GM03348 (cell line): ENCODE results near the gene CAMTA1.

Source experiments
- DNase-seq: peaks from one replicate; pipeline ENCODE4 v3.0.0; 2012; ENCODE audit warnings: low spot score

CAMTA1 gene

DNA sequence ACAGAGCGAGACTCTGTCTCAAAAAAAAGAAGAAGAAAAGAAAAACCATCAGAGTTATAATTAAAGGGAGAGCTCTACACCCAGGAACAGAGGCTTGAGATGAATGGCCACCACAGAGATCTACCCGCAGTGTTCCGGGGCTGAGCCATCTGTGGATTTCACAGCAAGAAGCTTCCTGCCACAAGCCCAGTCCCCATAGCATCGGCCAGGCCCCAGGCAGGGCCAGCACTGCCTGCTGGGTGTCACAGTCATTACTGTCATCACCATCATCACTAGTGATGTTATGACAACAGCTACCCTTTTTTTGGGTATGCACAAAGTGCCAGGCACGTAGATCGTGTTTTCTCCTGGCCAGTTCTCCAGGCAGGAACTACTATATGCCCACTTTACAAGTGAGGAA, 874.3 kb downstream of the CAMTA1 start:
- DNase-seq: no peak

DNA sequence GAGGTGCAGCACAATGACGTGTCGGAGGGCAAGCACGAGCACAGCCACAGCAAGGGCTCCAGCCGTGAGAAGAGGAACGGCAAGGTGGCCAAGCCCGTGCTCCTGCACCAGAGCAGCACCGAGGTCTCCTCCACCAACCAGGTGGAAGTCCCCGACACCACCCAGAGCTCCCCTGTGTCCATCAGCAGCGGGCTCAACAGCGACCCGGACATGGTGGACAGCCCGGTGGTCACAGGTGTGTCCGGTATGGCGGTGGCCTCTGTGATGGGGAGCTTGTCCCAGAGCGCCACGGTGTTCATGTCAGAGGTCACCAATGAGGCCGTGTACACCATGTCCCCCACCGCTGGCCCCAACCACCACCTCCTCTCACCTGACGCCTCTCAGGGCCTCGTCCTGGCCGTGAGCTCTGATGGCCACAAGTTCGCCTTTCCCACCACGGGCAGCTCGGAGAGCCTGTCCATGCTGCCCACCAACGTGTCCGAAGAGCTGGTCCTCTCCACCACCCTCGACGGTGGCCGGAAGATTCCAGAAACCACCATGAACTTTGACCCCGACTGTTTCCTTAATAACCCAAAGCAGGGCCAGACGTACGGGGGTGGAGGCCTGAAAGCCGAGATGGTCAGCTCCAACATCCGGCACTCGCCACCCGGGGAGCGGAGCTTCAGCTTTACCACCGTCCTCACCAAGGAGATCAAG, 878.3 kb downstream of the CAMTA1 start:
- DNase-seq: no peak

DNA sequence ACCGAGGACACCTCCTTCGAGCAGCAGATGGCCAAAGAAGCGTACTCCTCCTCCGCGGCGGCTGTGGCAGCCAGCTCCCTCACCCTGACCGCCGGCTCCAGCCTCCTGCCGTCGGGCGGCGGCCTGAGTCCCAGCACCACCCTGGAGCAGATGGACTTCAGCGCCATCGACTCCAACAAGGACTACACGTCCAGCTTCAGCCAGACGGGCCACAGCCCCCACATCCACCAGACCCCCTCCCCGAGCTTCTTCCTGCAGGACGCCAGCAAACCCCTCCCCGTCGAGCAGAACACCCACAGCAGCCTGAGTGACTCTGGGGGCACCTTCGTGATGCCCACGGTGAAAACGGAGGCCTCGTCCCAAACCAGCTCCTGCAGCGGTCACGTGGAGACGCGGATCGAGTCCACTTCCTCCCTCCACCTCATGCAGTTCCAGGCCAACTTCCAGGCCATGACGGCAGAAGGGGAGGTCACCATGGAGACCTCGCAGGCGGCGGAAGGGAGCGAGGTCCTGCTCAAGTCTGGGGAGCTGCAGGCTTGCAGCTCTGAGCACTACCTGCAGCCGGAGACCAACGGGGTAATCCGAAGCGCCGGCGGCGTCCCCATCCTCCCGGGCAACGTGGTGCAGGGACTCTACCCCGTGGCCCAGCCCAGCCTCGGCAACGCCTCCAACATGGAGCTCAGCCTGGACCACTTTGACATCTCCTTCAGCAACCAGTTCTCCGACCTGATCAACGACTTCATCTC, 879.1 kb downstream of the CAMTA1 start:
- DNase-seq: no peak

DNA sequence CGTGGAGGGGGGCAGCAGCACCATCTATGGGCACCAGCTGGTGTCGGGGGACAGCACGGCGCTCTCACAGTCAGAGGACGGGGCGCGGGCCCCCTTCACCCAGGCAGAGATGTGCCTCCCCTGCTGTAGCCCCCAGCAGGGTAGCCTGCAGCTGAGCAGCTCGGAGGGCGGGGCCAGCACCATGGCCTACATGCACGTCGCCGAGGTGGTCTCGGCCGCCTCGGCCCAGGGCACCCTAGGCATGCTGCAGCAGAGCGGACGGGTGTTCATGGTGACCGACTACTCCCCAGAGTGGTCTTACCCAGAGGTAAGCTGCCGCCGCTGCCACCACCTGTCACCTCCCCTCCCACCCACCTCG, 879.6 kb downstream of the CAMTA1 start:
- no peak for DNase-seq

DNA sequence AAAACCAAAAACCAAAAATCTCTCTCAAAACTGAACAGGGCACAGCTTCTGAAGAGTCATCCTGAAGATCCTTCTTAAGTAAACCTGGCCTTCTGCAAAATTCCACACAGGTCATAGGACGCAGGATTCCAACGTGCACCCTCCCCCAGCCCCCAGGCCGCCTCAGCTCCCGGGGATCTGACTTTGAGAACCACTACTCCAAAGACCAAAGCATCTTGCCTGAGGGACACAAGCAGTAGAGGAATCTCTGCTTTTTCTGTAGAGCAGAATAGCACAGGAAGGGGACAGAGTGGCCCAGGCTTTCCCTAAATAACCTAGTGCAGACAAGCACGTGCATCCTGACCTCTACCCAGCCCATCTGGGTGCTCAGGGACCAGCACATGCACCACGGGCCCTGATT, 881.0 kb downstream of the CAMTA1 start:
- no peak for DNase-seq

DNA sequence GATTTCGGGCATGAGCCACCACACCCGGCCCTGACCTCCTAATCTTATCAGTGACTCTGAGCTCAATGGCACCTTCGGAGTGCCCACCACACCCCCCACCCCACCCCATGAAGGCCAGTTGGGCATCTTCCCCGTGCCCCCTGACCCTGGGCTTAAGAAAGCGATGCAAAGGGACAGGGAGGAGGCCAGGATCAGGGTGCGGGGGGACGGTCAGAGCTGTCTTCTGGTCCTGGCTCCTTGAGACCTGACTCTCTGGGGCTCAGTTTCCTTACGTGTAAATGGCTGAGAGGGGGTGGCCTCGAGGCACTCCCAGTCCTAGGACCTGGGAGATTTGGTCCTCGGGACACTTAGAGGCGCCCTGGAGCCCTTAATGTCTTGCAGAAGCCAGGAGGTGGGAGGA, 881.9 kb downstream of the CAMTA1 start:
- DNase-seq: no peak

DNA sequence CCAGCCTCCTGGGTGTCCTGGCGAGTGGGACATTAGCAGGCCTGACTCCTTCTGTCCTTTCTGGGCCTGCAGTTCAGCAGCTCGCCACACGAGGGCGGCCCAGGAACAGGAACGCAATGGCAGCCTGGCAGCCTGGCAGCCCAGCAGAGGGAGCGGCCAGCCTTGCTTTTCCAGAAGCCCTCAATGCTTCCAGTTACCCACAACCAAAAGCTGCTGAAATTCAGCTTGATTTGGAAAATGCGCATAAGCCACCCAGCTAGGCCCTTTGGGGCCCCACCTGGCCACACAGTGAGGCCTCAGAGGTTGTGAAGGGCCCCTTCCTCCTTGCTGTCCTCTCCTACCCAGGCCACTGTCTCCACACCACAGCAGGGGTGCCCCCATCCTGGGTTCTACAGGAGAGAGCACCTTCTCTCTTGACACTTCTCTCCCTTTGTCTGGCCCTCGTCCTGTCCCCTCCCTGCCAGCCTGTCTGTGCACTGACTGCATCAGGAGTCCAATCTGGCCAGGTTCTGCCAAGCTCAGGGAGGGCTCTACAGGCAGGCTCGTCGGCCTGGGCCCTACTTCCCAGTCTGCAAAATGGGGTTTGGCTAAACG, 882.5 kb downstream of the CAMTA1 start:
- DNase-seq: peak; percentile 95

DNA sequence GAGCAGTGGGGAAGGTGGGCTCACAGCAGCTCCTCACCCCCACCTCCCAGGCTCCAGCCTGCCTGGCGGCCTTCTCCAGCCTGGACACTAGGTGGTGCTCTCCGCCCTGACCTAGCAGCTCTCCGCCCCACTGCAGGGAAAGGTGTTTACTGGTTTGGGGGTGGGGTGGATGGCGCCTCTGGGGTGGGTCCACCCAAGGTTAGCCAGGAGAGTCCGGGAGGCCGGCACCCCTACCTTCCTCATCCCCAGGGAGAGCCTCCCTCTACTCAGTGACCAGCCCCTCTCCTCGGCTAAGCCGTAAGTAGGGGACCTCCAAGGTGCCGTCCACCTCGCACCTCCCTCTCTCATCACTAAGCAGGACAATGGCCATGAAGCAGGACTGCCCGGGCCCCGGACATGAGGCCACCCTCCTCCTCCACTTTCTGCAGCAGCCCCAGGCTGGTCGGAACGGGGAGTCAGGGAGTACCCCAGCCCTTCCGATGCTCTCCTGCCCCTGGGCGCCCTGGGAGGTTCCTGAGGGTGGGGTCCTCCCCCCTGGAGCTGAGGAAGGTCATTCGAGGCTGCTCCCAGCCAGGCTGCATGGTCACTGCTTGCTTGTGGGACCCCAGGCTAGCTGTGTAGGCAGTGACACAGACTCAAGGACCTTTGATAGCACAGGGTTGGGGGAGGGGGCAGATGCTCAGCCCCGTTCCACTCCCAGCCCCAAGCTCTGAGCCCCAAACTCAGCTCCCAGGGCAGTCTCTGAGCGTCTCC, 884.5 kb downstream of the CAMTA1 start:
- DNase-seq: peak; percentile 80

DNA sequence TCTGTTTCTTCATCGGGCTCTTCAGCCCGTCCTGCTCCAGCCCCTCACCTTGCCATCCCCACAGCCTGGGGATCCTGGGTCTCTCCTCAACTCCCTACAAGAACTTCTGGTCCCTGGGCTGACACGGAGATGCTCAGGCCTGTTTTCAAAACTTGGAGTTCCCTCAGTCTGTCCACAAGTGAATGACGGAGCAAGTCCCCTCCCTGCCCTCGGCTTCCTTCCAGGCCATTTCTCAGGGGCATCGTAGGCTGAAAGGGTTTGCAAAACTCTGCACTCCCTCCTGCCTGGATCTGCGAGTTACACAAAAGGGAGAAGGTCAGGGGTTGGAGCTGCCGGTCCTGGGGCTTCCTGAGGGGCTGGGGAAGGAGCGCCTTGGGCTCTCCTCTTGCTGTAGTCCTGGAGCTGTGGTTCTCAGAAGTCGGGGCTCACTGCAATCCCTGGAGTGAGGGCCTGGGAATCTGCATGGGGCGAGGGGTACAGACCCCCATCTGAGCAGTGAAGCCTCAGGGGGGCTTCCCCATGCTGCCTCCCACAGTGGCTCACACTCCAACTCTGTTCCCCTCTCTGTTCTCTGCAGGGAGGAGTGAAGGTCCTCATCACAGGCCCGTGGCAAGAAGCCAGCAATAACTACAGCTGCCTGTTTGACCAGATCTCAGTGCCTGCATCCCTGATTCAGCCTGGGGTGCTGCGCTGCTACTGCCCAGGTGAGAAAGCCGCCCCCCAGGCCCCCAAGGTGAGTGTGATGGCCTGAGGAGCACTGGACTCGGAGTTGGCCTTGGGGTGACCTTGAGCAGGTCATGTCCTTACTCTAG, 885.3 kb downstream of the CAMTA1 start:
- DNase-seq: no peak

DNA sequence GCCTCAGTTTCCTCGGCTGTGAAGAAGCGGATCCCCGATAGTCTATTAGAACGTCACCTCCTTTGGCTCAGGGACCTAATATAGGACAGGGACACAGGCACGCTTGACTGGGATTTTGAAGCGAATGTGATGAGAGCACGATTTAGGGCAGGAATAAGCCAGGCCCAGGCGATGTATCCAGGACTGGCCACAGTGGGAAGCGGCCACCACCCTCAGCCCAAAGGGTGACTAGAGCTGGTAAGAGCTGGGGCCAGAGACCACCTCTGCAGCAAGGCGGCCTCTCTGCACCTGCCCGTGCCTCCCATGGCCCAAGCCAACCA, 885.9 kb downstream of the CAMTA1 start:
- DNase-seq: no peak

DNA sequence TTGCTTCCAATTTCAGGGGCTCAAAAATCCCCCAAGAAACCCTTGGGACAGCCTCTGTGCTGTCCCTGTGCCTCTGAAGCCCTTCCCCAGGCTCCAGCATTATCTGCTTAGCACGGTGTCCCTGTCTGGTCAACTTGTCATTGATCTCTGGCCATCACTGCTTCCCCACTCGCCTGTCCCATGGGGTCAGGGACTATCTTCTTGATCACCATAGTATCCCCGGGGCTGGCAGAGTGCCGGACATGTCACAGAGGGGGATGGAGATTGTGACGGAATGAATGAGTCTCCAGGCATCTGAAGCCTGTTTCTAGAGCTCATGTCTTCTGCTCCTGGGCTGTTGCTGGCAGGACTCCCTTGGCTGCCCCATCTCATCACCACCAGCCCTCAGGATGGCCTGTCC, 886.4 kb downstream of the CAMTA1 start:
- no peak for DNase-seq

DNA sequence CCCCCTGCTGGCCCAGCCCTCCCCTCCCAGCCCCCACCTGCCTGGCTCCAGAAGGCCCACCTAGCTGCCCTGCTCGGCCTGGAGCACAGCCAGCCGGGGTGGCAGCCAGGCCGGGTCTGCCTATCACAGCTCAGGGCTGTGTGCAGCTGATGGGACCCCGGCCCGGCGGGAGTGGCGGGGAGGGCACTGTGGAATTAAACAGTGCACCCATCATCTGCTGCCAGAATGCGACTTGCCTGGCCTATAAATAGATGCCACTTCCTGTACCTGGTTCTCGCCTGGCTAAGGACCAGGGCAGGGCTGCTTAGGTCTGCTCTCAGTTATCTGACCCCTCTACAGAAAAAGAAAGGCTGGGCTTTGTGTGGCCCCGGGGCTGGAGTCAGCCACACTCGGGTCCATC, 887.6 kb downstream of the CAMTA1 start:
- DNase-seq: no peak

DNA sequence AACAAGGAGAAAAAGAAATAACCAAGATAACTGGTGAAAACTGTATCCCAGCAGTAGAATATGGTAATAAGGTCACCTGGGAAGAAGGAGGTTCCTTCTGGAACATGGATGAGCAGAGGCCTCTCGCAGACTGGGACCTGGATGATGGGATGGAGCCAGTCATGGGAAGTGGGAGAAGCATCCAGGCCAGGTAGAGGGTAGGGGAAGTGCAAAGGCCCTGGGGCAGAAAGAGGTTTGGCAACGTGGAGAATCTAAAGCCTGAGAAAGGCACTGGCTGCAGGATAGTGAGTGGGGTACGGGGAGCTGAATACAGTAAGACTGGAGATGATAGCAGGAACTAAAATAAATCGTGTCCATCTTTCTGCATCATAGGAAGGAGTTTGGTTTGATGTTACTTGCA, 889.7 kb downstream of the CAMTA1 start:
- DNase-seq: no peak

DNA sequence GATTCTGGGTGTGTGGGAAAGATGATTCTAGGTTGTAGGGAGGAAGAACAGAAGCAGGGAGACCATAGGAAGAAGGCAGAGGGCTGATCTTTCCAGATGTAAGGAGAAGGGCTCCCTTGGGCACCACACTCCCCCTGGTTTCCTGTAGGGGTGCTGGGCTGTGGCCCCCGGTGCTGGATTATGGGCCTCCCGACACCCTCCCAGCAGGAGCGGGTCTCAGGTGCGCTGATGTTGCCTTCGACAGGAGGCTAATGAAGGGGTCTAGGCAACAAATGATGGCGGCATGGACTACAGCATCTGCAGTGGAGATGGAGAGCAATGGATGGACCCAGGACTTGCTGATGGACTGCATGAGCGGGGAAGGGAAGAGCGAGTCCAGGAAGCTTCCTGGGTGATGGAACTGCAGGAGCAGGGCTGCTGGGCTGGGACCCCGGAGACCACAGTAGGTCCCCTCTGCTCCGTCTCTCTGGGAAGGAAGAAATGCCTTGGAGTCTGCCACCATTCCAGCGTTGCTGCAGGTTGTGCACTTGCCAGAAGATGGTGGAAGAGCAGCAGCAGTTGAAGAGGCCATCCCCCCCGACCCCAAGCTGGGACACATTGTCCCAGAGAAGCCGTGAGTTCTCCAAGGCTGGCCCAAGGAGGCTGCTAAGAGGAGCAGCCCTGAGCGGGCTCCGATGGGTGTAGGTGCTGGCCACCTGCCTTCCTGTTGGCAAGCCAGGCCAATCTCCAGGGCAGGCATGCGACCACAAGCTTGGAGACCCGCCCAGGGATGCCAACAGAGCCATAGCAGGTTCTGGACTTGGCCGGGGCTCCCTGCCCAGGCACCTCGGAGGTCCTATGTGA, 890.4 kb downstream of the CAMTA1 start:
- DNase-seq: no peak

DNA sequence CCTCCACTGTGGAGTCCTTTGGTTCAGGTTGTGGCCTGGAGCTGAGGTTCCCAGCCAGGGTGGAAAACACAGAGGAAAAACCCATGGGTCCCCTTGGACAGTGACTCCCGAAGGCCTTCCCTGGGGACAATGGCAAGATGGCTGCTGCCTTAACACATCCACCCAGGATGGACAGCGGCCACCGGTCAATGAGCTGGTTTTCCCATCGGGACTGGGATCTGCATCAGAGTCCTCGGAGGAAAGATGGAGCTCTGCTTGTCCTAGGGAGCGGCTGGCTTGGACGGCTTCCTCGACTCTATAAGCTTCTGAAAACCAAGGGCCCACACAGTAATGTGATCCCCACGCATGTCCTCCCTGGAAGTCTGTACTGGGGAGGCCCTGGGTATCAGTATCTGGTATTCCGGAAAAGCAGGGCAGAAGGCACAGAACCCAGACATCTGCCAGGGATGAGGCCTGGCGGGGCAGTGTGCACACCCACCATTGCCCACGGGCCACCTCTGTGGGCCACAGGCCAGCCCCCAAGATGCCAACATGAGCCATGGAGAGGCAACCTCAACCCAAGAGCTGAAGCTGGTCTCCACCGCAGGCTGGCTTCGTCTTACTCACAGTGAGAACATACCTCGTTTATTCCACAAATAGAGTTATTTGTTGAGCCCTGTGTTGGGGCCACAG, 891.2 kb downstream of the CAMTA1 start:
- DNase-seq: no peak

DNA sequence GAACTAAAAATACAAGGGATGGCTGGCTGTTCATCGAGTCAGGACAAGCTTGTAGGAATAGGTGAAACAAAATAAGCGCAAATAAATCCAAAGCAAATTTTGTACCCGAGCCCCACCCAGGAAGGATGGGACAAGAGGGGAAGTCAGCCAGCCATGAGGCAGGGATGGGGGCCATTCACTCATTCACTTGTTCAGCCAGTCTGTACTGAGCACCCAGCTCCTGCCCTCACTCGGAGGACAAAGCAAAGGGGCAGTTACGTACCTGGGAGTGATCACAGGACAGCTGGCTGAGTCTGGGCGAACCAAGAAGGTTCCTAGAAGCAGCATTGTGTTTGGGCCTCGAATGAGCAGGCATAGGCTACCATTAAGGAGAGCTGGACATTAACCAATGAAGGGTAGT, 891.9 kb downstream of the CAMTA1 start:
- no peak for DNase-seq

DNA sequence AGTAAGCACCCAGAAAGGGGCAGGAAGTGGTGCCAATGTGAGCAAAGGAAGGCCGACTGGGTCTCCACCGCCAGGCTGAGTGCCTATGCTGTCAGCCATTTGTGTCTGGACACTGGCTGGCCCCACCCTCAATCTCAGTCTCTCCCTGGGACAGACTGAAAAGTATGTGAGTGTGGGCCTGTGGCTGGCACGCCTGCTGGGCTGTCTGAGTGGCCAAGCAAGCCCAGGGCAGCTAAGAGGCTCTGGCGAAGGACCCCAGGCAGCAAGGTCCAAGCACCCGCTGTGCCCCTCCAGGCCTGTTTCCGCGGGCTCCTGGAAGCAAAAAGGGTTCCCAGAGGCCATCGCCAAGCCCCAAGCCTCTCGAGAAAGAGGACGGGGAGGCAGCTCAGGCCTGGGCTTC, 892.6 kb downstream of the CAMTA1 start:
- no peak for DNase-seq

DNA sequence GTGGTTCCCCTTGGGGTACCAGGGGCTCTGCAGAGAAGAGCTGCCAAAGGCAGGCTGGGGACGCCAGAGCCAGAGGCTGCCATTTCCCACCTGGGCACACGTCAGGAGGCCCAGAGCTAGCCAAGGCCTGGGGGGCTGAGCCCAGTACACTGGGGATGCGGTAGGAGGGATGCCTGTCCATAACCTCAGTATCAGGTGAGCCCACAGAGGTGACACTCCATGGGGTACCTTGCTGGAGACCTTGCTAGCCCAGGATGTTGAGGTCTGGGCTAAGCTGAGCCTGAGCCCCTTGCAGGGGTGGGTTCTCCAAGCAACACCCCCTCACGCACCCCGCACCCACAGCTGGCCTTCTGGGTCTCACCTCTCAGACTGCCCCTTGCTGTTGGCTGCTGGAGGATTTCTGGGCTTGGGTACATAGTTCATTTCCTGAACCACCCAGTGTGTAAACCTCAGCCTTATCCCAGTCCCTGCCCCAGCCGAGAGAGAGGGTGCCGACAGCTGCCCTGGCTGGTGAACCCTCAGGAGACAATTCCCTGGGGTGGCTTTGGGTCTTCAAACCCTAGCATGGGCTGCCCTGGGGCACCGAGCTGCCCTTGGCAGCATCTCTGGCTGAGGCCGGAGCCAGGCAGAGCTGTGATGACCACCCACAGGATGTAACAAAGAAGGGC, 893.4 kb downstream of the CAMTA1 start:
- DNase-seq: no peak

DNA sequence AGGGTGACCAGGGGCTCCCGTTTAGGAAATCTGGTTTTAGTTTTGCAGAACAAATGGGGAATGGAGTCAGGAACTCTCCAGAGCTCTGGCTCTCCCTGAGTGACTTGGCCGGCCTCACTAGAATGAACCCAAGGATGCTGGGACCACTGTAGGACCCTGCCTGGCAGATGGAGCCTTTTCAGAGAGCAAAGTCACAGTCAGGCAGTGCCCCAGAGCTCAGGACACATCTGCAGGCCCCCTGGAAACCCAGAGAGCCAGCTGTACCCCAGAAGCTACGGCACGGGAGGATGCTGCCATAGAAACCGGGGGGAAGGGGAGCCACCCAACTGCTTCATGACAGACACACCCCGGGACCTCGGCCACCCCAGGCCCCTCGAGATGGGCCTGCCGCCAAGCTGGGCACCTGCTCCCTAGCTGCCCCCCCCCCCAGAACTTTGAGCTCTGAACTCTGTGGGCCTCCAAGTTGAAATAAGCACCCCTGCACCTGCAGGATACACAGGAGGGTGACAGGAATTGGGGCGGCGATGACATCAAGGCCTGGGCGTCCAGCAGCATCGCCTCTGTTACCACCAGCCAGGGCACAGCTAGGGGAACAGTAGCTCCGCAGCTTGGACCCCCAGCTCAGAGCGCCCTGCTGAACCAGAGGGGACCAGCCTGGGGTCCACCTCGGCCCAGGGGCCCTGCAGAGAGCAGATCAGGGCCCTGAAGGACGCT, 894.1 kb downstream of the CAMTA1 start:
- no peak for DNase-seq

DNA sequence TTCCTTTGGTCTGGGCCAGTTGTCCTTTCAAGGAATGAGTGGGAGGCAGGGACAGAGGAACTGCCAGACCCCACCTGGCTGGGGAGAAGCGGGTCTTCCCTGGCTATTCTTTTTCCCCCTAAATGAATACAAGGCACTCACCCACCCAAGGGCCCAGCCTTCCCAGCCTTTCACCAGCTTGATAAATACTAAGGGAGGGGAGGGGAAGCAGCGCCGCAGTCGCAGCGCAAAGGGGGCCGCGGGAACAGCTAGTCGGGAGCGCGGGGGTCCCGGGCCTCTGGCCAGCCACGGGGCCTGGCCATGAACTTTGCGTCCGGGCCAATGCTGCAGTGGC, 894.6 kb downstream of the CAMTA1 start:
- DNase-seq: no peak
